ENCODE results near the gene CDK4. TPM values are rescaled to one million over a fixed set of nuclear protein-coding genes. Genes with fewer than 3 reads are reported as not detected.

The CDK4 gene
- total RNA-seq, 1 donor from 2014 or later: 140 TPM

GRCh38 chr12:57734591-57734990, 17.5 kb downstream of the CDK4 start:
- no peak for DNase-seq (ENCODE audit: low spot score)
- Mint-ChIP-seq H3K27me3 (ENCODE audit: low read depth) (peaks cover 32% of the 10 kb centered on the region), H3K27ac (ENCODE audit: unreplicated experiment) (no peak overlapping the region), H3K36me3 (ENCODE audit: low read depth) (no peaks in the 10 kb centered on the region), H3K4me3 (ENCODE audit: unreplicated experiment) (no peak overlapping the region), H3K9me3 (ENCODE audit: low read depth) (no peaks in the 10 kb centered on the region), H3K4me1 (ENCODE audit: low read depth) (peaks cover 22% of the 10 kb centered on the region)
- TF ChIP-seq, protein P1, sequence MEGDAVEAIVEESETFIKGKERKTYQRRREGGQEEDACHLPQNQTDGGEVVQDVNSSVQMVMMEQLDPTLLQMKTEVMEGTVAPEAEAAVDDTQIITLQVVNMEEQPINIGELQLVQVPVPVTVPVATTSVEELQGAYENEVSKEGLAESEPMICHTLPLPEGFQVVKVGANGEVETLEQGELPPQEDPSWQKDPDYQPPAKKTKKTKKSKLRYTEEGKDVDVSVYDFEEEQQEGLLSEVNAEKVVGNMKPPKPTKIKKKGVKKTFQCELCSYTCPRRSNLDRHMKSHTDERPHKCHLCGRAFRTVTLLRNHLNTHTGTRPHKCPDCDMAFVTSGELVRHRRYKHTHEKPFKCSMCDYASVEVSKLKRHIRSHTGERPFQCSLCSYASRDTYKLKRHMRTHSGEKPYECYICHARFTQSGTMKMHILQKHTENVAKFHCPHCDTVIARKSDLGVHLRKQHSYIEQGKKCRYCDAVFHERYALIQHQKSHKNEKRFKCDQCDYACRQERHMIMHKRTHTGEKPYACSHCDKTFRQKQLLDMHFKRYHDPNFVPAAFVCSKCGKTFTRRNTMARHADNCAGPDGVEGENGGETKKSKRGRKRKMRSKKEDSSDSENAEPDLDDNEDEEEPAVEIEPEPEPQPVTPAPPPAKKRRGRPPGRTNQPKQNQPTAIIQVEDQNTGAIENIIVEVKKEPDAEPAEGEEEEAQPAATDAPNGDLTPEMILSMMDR (IDR thresholded peaks at IDR 0.05): no peak

GRCh38 chr12:57733928-57734327, 18.2 kb downstream of the CDK4 start:
- Mint-ChIP-seq H3K27me3 (ENCODE audit: low read depth) (peaks cover 25% of the 10 kb centered on the region), H3K36me3 (ENCODE audit: low read depth) (no peaks in the 10 kb centered on the region), H3K4me1 (ENCODE audit: low read depth) (peaks cover 17% of the 10 kb centered on the region), H3K9me3 (ENCODE audit: low read depth) (no peaks in the 10 kb centered on the region), H3K27ac (ENCODE audit: unreplicated experiment) (no peak overlapping the region), H3K4me3 (ENCODE audit: unreplicated experiment) (no peak overlapping the region)
- TF ChIP-seq, protein P1 (IDR thresholded peaks at IDR 0.05): no peak
- DNase-seq (ENCODE audit: low spot score): no peak

- H3K27ac Mint-ChIP-seq (ENCODE audit: unreplicated experiment): no peak overlapping the region
- H3K36me3 Mint-ChIP-seq (ENCODE audit: low read depth): no peaks in the 10 kb centered on the region
- TF ChIP-seq, protein P1 (IDR thresholded peaks at IDR 0.05): no peak
- H3K4me1 Mint-ChIP-seq (ENCODE audit: low read depth): peaks cover 16% of the 10 kb centered on the region
- DNase-seq (ENCODE audit: low spot score): no peak
- no peaks in the 10 kb centered on the region for H3K9me3 Mint-ChIP-seq (ENCODE audit: low read depth)
- peaks cover 24% of the 10 kb centered on the region for H3K27me3 Mint-ChIP-seq (ENCODE audit: low read depth)
- H3K4me3 Mint-ChIP-seq (ENCODE audit: unreplicated experiment): no peak overlapping the region
Measured at GRCh38 chr12:57732726-57733593, 19.1 kb downstream of the CDK4 start.

DNA sequence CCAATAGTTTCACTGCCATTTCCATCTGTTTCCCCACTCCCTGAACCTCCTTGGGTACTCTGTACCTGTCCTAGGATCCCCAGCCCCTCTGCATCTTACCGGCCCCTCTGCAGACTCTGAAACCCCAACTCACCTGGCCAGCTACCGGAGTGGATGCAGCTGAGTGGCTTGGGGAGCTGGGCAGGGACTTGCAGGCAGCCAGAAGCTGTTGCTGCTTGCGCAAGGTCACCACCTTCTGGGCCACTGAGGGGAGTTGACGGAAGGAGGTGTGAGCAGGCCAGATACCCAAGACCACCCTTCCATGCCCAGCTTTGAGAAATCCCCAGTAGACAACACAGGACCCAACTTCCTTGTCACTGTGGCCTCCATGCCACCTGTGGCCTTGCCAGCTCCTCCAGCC, 19.8 kb downstream of the CDK4 start:
- no peak overlapping the region for H3K4me3 Mint-ChIP-seq (ENCODE audit: unreplicated experiment)
- H3K27me3 Mint-ChIP-seq (ENCODE audit: low read depth): peaks cover 24% of the 10 kb centered on the region
- H3K4me1 Mint-ChIP-seq (ENCODE audit: low read depth): peaks cover 19% of the 10 kb centered on the region
- H3K27ac Mint-ChIP-seq (ENCODE audit: unreplicated experiment): no peak overlapping the region
- no peaks in the 10 kb centered on the region for H3K36me3 Mint-ChIP-seq (ENCODE audit: low read depth)
- H3K9me3 Mint-ChIP-seq (ENCODE audit: low read depth): no peaks in the 10 kb centered on the region
- no peak for DNase-seq (ENCODE audit: low spot score)
- TF ChIP-seq, protein P1 (IDR thresholded peaks at IDR 0.05): no peak

DNA sequence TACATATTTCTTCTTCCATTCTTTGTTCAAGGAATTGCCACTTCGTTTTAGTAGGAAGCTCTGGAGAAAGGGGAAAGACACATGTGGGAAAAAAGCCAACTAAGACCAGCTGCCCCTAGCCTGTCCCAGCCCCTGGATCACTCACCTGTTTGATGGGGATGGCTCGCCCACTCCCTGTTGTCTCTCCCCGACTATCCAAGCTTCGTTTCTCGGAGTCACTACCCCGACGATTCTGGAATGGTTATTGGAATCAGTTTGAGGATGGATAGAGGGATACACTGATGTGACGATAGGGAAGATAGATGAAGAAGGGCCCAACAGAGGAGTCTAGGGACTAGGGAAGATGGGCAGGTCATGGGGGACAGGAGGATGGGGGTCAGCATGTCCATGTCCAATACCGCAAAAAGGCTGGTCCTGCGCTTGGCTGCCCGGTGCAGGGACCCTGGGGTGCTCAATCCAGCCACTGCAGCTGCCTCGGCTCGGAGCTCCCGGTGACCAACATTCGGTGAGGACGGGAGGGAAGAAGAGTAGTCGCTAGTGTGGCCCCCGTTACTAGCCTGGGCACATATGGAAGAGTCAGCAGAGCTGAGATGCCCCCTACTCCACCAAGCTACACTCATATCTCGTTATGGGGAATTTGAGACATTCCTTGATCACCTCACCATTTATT, 20.6 kb downstream of the CDK4 start:
- Mint-ChIP-seq H3K27ac (ENCODE audit: unreplicated experiment) (no peak overlapping the region), H3K9me3 (ENCODE audit: low read depth) (no peaks in the 10 kb centered on the region), H3K4me1 (ENCODE audit: low read depth) (peaks cover 12% of the 10 kb centered on the region), H3K4me3 (ENCODE audit: unreplicated experiment) (no peak overlapping the region), H3K36me3 (ENCODE audit: low read depth) (no peaks in the 10 kb centered on the region), H3K27me3 (ENCODE audit: low read depth) (peaks cover 18% of the 10 kb centered on the region)
- TF ChIP-seq, protein P1 (IDR thresholded peaks at IDR 0.05): no peak
- peak; percentile 80 for DNase-seq (ENCODE audit: low spot score)

All from chondrocyte (in vitro differentiated cells).